ENCODE data around the gene NAALADL2.
"Not testable (repeated sequence)": the region's sequence is repeated elsewhere in the genome, so short reads cannot be mapped to it uniquely, and the experiment has no call there.

NAALADL2 gene

DNA sequence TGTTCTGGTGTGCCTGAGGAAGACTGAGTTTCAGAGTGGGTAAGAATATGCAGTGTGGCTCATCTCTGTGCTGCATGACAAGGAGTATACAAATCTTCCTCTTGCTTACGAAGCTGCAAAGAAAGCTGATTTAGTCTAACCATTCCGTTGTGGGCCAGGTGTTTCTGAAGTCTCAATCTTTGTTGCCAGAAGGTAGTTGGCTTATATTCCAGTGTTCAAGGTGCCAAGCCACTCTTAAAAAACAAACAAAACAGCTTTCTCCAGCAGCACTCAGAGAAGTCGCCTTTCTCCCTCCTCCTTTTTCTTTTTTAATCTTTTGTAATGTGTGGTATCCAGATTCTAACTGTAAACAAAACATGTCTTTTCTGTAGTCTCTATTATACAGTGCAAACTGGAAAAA is 872.4 kb downstream of the NAALADL2 start:
- DNase-seq = no peak

DNA sequence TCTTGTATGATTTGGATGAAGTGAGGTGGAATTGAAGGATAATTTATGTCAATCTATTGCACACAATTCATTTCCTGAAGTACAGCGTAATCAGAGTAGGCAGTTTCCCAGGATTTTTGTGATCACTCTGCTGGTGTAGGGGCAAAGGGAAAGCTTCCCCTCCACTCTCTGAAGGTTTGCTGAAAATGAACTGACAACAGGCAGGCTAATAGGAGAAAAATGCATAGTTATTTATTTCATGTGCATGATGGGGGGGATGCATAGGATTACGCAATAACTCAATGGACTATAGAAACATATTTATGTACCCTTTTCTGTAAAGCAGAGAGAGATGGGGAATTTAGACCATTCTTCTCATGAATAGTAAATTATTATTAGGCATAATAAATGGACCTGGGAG is 872.9 kb downstream of the NAALADL2 start:
- DNase-seq = no peak

DNA sequence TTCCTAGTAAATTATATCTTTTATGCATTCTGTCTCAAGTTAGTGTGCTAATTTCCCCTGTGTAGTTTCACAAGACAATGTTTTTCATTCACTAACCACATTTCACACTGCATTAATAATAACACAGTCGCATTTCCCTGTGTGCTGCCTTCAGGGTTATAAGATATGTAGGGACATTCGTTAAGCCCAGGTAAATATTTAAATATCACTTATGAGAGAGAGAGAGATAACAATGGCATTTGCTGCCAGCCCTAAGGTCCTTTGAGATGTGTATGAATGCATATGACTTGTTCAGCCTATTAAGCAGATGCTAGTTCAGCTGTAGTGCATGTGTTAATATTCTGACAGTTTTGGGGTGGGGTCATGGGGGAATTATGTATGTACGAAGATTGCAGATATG is 876.7 kb downstream of the NAALADL2 start:
- no peak for DNase-seq

DNA sequence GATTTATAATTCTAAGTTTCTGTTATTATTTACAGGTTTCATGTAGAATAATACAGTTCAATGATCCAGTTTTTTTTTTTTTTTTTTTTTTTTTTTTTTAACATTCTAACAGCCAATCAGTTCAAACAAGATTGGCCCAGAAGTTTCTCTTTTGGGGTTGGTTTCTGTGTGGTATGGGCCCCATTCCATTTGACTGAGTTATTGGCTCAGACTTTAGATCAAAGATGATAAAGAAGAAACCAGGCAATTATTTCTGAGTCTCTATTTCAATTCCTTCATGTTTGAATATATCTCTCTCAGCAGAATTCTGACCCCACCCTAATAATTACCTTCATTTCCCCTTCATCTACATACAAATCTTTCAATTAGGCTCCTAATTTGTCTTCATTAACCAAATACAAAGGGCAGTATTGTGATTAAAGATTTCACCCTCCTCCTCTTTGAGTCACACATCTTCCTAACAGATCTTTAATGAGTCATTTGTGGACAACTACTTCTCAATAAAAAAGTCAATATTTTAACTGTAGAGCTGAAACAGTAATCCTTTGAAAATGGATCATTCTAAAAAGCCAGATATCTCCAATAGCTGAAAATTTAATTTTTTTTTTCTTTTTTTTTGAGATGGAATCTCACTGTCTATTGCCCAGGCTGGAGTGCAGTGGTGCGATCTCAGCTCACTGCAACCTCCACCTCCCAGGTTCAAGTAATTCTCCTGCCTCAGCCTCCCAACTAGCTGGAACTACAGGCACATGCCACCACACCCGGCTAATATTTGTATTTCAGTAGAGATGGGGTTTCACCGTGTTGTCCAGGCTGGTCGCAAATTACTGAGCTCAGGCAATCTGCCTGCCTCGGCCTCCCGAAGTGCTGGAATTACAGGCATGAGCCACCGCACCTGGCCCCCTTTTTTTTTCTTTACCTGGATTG is 878.8 kb downstream of the NAALADL2 start:
- no peak for DNase-seq

DNA sequence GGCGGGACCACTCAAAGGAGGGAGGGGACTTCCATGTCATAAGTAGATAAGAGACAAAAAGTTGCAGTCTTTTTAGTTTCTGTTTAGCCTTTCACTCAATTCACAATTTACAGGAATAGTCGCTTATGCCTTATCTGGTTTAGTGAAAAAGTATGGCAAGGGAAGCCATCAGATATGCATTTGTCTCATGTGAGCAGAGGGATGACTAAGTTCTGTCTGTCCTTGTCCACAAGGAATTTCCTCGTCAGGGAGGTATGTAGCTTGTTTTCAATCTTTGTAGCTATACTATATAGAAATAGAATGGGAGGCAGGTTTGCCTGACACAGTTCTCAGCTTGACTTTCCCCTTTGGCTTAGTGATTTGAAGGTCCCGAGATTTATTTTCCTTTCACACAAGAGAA is 882.8 kb downstream of the NAALADL2 start:
- DNase-seq = no peak

DNA sequence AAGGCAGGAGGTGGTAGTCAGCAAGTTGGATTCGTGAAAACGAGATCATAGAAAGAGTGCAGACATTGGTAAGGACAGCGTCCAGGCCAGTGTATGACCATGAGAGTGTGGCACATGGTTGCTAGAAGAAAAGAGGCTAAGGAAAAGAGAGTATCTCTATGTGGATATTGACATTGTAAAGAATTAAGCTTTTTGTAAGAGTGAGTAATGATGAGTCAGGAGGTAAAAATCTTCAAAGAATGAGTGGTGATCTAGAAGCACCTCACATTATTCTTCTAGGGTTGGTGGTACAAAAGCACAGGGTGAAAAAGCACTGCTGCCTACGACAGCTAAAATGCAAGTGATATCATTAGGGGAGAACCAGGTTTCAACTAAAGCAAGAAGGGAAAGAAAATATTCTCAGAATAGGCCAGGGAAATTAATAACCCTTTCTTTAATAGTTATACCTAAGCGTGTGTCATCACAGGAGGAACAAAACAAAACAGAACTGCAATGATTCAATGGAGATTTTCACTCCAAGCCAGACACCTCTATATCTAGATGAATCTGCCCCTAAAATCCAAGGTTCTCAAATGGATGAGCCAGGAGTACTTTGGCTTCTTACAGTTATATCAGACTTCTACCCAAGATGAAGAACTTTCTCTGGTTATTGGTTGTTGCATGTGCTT is 884.7 kb downstream of the NAALADL2 start:
- DNase-seq = no peak

DNA sequence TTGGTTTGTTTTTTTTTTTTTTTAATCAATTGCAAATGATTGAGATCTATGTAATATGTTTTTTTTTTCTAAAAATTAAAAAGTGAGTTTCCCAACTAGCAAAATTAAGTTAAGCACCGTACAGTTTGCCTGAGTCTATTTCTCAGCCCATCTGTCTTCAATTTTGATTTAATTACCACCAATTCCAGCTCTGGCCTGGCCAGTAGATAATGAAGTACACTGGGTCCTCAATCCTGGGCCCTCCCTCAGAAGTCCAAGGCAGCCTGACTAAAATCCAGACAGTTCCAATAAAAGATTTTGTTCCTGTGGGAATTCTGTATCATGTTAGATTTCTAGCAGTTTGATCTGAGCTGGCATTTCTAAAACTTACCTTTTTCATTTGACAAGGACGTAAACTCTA is 887.2 kb downstream of the NAALADL2 start:
- DNase-seq = no peak

DNA sequence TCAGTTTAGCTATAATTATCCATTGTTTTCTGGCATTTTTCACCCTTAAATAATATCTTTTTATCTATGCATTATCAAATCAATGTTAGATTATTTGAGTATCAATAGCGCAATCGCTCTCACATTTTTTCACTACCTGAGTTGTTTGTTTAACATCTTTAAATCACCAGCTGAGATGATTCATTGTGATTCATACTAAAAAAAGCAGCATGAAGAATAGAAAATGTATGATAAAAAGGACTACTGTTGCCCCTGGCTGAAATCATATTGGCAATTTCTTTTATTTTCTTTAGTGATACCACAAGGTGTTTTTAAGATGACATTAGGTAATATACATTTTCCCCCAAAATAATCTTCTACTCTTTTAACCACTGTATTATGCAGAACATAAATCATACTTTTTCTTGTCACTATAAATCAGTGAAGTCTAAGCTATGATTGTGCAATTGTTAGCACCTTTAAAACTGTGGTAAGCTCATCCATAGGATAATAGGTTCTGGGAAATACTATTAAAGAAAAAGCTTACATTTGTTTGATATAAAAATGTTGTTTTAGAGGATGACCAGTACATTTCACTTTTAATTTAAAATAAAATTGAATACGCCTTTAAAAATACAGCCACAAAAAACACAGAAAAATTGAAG is 889.1 kb downstream of the NAALADL2 start:
- DNase-seq = no peak

DNA sequence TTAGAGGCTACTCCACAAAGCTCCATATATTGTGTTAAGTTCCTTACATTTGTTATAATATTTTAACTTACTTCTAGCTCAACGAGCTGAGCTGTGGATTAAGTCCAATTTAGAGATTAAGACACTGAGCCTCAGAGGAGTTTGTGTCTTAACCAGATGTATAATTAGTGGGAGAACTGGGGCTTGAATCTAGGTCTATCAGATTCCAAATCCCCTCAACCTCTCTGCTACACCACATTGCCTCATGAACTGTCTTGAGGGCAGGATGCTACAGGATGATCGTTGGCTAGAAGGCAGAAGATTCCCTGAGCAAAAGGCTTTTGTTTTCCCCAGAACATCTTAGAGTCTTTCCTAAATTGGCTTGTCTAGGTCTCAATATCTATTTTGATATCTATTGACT is 890.8 kb downstream of the NAALADL2 start:
- DNase-seq = no peak

DNA sequence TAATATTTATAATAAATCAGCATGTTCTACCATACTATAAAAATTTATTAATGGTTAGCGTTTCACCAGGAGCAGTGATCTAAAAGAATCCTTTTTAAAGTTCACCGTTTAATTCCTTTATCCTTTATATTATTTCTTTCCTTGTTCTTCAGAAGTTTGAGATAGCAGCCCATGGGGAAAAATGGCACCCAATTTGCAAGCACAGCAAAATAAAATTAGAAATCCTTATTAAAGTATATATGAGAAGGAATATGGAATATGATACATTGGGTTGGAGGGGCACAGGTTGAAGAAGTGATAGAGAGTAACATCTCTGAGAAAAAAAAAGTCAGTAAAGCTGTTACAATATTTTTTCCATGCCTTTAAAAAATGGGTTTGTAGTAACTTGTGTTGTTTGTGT is 892.0 kb downstream of the NAALADL2 start:
- DNase-seq = no peak

DNA sequence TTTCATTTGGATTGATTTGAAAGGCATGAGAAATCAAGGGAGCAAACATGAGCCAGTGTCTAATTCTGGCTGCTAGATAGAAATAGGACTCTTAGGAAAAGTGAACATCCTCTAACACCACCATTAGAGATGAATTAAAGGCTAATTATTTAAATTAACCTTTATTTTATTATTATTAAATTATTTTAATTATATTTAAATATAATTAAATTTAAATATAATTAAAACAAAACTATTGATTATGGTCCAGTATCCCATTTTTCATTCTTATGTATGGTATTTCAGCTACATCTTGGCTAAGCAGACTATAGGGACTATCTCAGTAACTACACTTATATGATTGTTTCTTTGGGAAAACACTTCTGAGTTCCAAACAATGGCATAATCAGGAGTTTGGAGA is 904.8 kb downstream of the NAALADL2 start:
- DNase-seq = no peak

DNA sequence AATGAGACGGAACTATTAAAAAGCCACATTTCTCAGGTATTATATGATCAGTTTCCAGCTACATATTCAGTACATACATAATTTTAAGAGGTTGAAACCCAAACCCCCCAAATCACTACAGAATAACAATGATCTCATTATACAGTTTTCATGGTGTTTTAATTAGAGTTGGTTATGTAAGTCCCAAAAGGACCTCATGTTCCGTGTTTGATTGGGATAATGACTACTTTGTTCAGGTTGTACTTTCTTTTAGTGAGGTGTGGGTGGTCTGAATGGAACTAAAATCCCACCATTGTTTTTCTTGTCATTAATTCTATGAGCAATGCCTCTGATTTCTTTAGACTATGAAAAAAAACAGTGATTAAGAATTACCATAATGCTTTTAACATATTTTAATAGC is 905.6 kb downstream of the NAALADL2 start:
- no peak for DNase-seq

DNA sequence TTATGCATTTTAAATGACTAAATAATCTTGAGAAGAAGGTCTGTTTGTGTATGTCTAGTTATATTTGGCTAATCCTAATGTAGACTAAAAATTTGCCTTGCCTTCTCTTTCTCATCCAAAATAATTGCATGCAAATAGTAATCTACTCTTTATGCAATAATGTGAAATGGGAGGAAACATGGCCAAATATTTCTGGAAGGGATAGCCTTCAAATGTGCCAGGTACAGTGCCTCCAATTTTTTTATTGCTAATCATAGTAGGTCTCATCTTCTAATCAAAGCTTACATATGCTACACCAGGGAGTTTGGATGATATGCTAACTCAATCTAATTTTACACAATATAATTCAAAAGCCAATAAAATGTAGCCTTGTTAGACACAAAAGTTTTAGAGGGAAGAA is 911.3 kb downstream of the NAALADL2 start:
- no peak for DNase-seq

DNA sequence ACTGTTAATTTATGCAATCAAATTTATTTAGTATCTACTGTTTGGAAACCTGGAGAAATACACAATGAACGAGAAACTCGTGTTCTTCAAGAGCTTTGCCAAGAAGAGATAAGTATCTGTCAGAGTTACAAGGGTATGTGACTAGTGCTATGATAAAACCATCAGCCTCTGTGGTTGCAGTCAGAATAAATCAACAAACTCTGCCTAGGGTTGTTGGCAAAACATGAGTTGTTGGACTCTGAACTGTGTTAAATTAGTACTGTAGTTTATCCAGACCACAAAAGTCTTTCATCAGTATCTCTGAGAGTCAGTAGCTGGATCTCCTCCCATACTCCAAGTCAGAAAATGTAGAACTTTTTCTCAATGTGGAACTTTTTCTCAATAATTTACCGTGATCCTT is 918.4 kb downstream of the NAALADL2 start:
- DNase-seq = no peak

DNA sequence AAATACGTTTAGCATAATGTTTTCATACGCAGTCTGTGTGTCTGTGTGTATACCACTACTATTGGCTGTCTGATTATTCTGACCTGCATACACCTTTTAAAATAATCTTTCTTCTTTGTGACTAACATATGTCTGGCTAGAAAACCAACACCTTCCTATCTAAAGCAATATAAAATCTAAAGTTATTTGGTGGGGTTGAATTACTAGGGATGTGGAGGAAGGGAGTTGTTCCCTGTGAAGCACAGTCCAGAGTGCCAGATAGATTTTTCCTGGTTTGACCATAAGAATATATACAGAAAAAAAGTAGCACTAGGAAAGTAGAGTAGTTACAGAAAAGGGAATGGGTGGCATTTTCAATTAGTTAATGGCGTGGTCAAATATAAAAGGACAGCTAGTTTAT is 918.8 kb downstream of the NAALADL2 start:
- no peak for DNase-seq

DNA sequence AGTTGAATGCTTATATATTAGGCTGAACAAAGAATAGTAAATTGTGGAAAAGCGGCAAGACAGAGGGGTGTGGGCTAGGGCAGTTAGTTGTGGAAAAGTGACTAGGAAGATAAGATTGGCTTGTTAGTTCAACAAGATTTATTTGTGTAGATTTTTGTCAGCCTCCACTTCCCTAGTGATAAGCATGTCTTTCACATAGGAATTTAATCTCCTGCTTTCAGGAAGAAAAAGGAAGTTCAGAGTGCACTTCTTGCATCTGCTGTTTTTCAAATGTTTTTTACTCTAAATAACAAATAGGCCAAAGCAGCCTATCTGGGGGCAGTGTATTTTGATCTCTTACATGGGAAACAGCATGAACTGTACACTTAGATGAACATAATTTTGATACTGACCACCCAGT is 919.9 kb downstream of the NAALADL2 start:
- DNase-seq = no peak

DNA sequence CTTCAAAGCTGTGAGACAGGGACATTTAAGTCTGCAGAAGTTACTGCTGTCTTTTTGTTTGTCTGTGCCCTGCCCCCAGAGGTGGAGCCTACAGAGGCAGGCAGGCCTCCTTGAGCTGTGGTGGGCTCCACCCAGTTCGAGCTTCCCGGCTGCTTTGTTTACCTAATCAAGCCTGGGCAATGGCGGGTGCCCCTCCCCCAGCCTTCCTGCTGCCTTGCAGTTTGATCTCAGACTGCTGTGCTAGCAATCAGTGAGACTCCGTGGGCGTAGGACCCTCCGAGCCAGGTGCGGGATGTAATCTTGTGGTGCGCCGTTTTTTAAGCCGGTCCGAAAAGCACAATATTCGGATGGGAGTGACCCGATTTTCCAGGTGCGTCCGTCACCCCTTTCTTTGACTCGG is 928.0 kb downstream of the NAALADL2 start:
- DNase-seq = not testable (repeated sequence)

DNA sequence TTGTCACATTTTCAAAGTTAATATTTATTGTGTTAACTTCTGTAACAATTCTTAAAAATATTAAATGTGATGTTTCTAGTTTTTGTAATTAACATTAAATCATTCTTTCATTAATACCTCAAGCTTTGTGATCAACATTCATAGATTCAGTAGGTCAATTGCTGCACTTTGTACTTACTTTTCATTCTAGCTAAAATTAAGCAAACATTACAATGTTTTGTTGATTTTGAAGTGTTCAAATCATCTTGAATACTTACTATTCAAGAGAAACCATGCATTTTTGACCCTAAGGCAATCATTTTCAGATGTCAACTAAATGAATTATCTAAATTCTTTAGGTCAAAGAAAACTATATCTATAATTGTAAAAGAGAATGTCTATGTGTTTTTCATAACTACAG is 933.1 kb downstream of the NAALADL2 start:
- no peak for DNase-seq

DNA sequence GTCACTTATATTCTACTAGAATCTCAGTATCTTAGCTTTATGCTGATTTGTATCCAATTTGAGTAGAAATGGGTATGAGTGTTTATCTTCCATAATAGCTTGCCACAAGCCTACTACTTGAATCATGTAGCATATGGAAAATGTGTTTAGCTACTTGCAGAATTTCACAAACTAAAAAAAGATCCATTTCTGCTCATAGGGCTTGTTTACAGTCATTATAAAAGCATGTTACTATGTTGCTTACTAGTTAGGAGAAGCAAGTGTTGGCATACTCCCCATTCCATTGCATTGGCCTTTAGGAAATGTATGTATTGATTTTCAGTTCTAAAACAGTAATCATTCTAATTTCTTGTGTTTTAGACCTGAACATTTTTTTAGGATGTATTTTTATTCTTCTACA is 939.2 kb downstream of the NAALADL2 start:
- DNase-seq = no peak

DNA sequence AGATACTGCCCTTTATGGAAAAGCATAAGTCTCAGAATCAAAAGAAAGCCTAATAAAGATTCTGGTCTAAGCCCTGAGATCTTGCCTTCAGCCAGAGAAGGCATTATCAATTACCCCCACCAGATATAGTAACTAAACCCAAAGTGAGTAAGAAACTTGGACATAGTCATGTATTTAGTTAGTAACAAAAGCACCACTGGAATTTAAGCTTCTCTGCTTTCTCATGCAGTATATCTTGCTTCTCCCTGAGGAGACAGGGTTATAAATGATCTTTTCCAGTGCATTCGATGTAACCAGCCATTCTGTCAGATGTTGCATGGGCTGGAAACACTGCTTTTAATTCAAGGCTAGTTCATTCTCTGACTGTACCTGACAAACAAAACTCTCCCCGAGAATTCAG is 946.7 kb downstream of the NAALADL2 start:
- no peak for DNase-seq

DNA sequence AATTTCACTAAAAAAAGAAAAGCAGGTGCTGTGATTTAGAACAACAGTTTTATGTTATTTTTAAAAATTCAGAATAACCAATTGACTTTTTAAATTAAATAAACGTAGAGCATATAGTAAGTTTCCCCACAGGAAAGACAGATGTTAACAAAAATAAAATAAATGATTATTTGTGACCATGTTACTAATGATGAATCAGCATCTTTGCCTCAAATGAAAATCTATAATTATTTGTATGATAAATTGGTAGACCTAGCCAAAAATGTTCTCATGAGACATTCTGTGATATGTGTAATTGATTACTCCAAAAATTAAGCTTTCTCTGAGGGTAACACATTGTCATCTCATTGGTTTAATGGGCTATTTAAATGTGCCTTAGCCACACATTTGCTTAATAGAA is 948.0 kb downstream of the NAALADL2 start:
- no peak for DNase-seq

DNA sequence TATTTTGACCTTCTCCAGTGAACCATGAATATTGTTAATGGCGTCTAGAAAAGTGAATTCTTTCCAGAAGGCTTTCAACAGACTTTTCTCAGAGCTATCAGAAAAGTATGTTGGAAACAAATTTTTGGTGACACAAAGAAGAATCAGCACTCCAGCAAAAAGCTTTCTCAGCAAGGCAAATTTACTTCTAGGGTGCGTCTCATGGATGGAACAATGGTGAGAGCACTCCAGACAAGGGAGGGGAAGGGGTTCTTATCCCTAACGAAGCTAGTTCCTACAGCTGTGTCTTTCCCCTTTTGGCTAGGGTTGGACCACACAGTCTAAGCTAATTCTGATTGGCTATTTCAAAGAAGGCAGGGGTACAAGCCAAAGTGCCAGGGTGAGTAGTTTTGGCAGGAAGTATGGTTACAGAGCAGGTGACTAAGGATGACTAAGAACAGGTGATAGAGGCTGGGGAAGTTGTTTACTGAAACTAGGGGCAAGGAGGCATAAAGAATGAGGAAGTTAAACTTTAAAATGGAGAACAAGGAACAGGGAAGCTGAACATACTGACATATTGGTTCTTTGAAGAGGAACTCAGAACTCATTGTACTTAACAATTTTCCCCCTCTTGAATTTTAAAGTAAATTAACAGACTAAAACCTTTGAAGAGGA is 959.8 kb downstream of the NAALADL2 start:
- no peak for DNase-seq

DNA sequence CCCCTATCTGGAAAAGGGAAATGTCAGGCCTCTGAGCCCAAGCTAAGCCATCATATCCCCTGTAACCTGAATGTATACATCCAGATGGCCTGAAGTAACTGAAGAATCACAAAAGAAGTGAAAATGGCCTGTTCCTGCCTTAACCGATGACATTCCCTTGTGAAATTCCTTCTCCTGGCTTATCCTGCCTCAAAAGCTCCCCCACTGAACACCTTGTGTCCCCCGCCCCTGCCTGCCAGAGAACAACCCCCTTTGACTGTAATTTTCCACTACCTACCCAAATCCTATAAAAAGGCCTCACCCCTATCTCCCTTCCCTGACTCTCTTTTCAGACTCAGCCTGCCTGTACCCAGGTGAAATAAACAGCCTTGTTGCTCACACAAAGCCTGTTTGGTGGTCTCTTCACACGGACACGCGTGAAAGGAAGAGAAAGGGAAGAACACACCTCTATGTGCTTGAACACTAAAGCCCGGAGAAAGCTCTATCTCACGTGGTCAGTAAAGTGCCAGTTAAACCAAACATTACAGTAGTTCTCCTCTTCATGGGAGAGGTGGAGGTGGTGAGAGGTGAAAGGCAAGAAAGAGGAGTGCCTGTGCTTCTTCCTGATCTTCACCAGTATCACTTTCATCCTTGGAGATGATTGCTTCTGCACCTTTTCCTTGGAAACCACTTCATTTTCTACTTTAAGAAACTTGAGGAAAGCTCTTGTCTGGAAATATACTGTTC is 963.8 kb downstream of the NAALADL2 start:
- DNase-seq = not testable (repeated sequence)
